ENCODE measurements around the gene LCN10. TPM values are rescaled to one million over a fixed set of nuclear protein-coding genes. Genes with fewer than 3 reads are reported as not detected.

The LCN10 gene
- total and polyA plus RNA-seq, 2 of the 13 experiments (the other 11 are each of a cell fraction or from before 2014, with no cell fraction given): 0.53 to 0.61 TPM

GRCh38 chr9:136728080-136728547, 14.6 kb downstream of the LCN10 start (continued):
- TF ChIP-seq DZIP1 (CRISPR knock-in tag; IDR thresholded peaks at IDR 0.05) (no peak), ZNF883 (CRISPR knock-in tag; IDR thresholded peaks at IDR 0.05; ENCODE audit: not compliant biosample characterization) (peak; percentile 52), ZUFSP (CRISPR knock-in tag; IDR thresholded peaks at IDR 0.05; ENCODE audit: borderline replicate concordance) (no peak), CREBL2 (CRISPR knock-in tag; IDR thresholded peaks at IDR 0.05; ENCODE audit: borderline replicate concordance) (peak; percentile 46; the same call in 1 of the 2 replicates), NCOR1 (IDR thresholded peaks at IDR 0.05; ENCODE audit: borderline replicate concordance, low read length) (no peak), ZNF737 (CRISPR knock-in tag; IDR thresholded peaks at IDR 0.05; ENCODE audit: borderline replicate concordance) (no peak), GTF2F1 (IDR thresholded peaks at IDR 0.05; ENCODE audit: low read length) (peak; percentile 80; the same call in 1 of the 2 replicates), ZNF446 (CRISPR knock-in tag; IDR thresholded peaks at IDR 0.05) (no peak; the same call in none of the 2 replicates), PBX3 (CRISPR knock-in tag; IDR thresholded peaks at IDR 0.05; ENCODE audit: borderline replicate concordance) (peak; percentile 76; the same call in 1 of the 2 replicates), ZNF282 (IDR thresholded peaks at IDR 0.05; ENCODE audit: partially characterized antibody) (no peak), ZFP1 (CRISPR knock-in tag; IDR thresholded peaks at IDR 0.05) (peak; percentile 47; the same call in 1 of the 2 replicates), TOE1 (CRISPR knock-in tag; IDR thresholded peaks at IDR 0.05) (no peak), NR3C1 (CRISPR knock-in tag; IDR thresholded peaks at IDR 0.05) (no peak), RXRB (CRISPR knock-in tag; IDR thresholded peaks at IDR 0.05; ENCODE audit: borderline replicate concordance) (peak; percentile 63; the same call in 1 of the 2 replicates), ZSCAN25 (CRISPR knock-in tag; IDR thresholded peaks at IDR 0.05) (peak; percentile 68; the same call in 1 of the 2 replicates), LBX2 (CRISPR knock-in tag; IDR thresholded peaks at IDR 0.05; ENCODE audit: borderline replicate concordance) (no peak), ZC3H4 (CRISPR knock-in tag; IDR thresholded peaks at IDR 0.05; ENCODE audit: borderline replicate concordance) (no peak), TBX2 (CRISPR knock-in tag; IDR thresholded peaks at IDR 0.05; ENCODE audit: borderline replicate concordance) (peak; percentile 78), SALL1 (CRISPR knock-in tag; IDR thresholded peaks at IDR 0.05) (peak; percentile 87), RORA (CRISPR knock-in tag; IDR thresholded peaks at IDR 0.05) (no peak), RAD51 (IDR thresholded peaks at IDR 0.05; ENCODE audit: borderline replicate concordance) (no peak), FOXP4 (CRISPR knock-in tag; IDR thresholded peaks at IDR 0.05) (0 out of 2 replicates have a peak, but pooled peaks have one; percentile 41)
